NCI-H524 (cell line): ENCODE results near the gene MACC1.

Experiments
- DNase-seq, 2 experiments: peaks; one replicate each; lab custom pipeline; 2025; lab: John Stamatoyannopoulos, UW

Gene MACC1

DNA sequence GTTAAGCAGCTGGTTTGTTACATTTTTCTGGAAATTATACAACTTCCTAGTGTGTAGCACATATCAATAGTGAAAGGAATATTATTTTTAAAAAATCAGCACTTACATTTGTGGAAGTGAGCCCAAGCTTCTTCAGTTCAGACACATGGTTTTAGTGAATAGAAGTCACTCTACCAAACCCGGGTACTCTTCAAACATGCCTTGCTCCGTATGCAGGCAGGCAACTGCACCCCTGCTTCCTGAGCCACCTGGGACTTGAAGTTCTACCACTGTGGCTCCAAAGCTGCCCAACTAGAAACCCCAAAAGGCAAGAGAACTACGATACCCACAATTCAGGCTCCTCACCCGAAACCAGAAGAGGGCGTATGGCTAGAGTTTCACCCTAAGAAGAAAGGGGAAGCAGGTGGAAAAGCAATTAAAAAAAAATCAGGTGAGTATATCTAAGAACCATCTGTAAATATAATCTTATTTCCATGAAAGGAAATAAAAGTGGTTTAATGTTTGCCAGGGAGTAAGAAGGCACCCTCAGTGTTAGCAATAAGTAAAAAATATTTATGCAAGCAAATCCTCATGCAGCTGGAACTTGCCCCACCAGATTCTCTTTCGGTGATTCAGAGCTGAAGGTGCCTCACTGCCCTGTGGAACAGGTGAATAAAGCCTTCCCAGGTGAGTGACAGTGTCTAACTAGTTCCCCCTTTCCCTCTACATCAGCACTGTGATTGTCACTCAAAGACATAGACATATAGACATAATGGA is at the start of gene MACC1:
Gene MACC1, minus strand, starts transcription at position 192 of the 756 bp plus-strand sequence. CDS start 55,522 bp downstream, outside the sequence.
- DNase-seq, result peak in 1 of 2 experiments; percentile 4

DNA sequence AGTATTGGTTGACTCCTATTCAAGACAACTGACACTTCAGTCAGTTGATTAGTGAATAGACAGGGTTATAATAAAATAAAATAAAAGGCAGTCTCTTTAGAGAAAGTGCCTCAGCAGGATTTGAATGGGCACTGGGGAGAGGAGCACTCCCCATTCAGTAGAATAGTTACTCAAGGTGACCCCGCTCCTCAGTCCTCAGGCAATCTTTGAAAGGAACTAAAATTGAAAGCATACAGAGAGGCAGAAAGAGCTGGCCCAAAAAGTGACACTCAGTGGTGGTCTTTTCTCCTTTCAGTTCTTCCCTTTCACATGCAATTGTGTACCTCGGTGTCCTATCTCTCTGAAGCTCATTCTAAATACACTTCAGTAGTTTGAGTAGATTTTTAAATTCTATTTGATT is 47.4 kb upstream of the MACC1 start:
- no peak for DNase-seq

GRCh38 chr7:20260223-20260622 is 43.0 kb upstream of the MACC1 start:
- no peak for DNase-seq

GRCh38 chr7:20257212-20257611 is 40.0 kb upstream of the MACC1 start:
- no peak for DNase-seq

GRCh38 chr7:20249920-20250319 is 32.7 kb upstream of the MACC1 start:
- no peak for DNase-seq

DNA sequence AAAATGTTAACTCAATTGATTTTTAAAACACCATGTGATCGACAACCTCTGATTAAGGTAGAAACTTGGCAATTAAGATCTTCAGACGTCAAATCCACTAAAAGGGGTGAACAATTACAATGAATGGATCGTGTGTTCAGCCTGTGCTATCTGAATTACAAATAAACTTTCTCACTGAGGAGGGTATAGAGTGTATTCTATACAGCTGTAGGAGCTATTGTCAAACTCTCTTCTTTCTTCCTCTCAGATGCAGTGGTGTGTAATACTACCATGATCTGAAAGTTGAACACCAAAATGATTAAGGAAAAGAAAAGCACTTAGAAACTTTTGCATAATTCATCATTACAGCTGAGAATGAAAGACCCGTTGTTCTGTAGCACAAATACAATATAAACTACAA is 32.2 kb upstream of the MACC1 start:
- DNase-seq, result no peak

DNA sequence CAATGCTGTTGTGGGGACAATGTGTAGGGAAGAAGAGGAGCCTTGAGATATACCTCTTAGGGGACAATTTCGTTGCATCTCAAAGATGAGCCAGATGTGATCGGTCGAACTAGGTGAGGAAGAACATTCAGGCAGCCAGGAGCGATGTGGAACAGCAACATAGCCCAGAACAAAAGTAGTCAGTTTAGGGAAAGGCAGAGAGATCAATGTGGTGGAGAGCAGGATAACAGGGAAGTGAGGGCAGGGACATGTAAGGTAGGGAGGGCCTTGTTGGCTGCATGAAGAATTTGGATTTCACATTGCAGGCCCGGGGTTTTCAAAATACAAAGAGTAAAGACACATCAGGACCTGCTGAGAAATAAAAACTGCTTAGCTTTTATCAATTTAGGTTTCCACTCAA is 29.1 kb upstream of the MACC1 start:
- DNase-seq, result no peak

DNA sequence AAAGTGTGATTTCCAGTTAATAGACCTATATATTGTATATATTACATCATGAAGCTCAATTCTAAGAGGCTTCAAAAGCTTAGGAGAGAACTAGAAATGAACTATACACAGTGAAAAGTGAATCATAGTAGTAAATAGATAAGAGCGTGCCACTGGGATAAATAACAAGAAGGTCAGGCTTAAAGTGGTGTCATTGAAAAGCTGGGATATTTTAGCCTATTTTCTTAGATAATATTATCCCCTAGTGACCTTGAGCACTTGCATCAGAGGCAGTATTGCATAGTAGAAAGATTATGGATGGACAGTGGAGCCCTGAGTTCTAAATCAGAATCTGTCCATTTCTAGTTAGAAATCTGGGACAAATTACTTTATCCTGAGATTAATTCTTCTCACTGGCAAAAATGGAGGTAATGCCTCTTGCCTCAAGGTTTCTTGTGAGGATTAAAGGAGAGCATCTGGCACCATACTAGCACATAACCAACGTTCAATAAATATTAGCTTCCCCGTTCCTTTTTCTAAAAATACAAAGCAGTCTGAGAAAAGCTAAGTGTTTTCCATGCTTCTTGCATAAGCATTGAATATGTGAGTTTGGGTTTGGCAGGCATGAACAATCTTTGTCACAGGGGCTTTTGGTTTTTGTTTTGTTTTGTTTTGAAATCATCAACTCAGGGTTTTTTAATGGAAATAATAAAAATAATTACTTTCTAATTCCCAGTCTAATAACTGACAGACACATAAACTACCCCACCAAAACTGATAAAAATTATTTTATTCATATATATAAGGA is 27.3 kb upstream of the MACC1 start:
- DNase-seq, result peak in 1 of 2 experiments; percentile 47

DNA sequence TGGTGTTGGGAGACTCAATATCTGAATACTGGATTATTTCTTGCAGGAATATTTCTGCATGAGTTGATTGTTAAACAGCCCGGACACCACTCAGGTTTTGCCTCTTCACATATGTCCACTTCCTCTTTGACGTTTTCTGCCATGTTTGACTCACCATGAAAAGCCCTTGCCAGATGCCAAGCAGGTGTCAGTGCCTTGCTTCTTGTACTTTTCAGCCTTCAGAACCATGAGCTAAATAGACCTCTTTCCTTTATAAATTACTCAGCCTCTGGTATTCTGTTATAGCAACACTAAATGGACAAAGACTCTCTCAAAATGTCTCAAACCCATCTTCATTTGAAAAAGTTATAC is 24.7 kb upstream of the MACC1 start:
- DNase-seq, result no peak

GRCh38 chr7:20241194-20241910 is 24.2 kb upstream of the MACC1 start:
- no peak for DNase-seq

- no peak for DNase-seq
These were observed 23.1 kb upstream of the MACC1 start for GRCh38 chr7:20240080-20240926.

- DNase-seq, result no peak
These were observed 21.7 kb upstream of the MACC1 start for GRCh38 chr7:20238754-20239324.

DNA sequence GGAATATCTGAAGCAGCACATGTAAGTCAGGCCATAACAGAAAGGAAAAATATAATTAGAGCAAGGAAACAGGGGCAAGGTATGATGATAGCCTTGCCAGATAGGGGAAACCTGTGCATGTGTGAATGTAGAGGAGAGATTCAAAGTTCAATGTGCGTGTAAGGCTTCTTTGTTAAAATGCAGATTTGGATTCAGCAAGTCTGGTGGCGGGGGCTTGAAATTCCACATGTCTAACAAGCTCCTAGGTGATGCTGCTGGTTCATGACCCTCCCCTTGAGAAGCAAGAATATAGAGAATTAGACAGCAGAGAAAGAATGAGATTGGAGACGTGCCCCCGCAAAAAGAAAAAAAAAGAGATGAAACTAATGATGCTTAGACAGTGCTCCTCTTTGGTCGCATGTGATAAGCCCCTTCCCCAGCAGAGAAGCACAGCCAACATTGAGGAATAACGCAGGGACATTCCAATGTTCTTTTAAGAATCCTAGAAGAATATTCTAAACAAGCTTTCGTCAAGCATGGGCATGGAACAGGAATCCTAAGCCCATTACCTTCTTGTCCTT is 21.1 kb upstream of the MACC1 start:
- no peak for DNase-seq

GRCh38 chr7:20237464-20238193 is 20.4 kb upstream of the MACC1 start:
- no peak for DNase-seq

- no peak for DNase-seq
These were observed 19.6 kb upstream of the MACC1 start for GRCh38 chr7:20236790-20237189.

GRCh38 chr7:20236043-20236442 is 18.9 kb upstream of the MACC1 start:
- no peak for DNase-seq

GRCh38 chr7:20235288-20235687 is 18.1 kb upstream of the MACC1 start:
- no peak for DNase-seq

DNA sequence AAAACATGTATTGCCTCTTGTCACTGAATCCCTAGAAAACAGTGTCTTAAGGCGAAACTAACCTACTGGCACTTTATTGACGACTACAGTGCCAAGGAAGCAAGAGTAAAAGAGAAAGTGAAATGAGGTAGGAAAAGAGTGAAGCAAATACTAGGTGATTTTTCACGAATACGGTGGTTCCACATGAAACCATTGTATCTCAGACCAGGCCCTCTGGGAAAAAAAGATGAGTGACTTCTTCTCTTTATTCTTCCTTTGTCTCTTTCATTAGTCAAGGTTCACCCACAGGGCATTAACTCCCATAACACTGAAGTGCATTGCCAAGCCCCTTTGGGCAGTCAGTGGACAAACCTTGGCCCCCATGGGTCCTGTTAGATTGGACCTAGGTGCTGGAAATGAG is 16.2 kb upstream of the MACC1 start:
- DNase-seq, result no peak

DNA sequence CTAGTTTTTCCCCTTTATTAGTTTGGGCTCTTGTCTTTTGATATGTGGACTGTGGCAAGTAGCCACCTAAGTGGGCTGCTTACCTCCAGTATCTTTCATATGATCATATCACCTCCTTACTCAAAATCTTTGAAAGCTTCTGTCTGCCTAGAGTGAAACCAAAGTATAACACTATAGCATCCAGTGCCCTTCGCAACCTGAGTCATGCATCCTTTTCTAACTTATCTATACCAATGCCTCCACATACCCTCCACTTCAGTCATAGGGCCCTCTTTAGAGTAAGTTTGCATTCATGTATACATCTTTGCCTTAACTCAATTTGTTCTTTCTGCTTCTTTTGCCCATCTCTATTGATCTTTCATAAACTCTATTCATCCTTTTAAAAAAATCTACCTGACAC is 15.7 kb upstream of the MACC1 start:
- no peak for DNase-seq
